ENCODE data around the gene HNRNPA3. TPM values are rescaled to one million over a fixed set of nuclear protein-coding genes. Genes with fewer than 3 reads are reported as not detected.

HNRNPA3 gene
- total RNA-seq, 2 experiments from 2014 or later: 68.2 to 450 TPM

DNA sequence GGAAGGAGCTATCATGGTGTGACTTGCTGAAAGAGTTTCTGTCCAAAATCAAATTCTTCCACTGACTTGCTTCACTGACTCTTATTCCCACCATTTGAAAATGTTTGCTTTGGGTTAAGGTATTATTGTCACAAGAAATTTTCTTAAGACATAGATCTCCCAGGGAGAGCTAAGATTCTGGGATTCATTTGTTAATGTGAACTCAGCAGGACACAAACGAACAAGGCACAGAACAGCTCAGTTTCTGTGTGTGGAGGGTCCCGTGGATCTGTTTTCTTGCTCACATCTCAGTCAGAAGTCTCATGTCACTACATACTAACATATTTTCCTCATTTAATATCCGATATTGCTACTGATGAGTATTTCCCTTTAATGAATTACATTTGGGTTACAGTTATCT, 8.2 kb upstream of the HNRNPA3 start:
- Histone ChIP-seq H2AFZ (ENCODE audit: low read length) (no peak overlapping the region), H3K27ac (ENCODE audit: low read depth, low read length, poor library complexity, severe bottlenecking) (no peak overlapping the region), H3K4me3 (ENCODE audit: low read depth, low read length, poor library complexity, severe bottlenecking) (no peak overlapping the region), H3K4me1 (ENCODE audit: insufficient read depth, low read length, poor library complexity, severe bottlenecking) (no peaks in the 10 kb centered on the region), H4K20me1 (ENCODE audit: insufficient read depth, low read length) (no peaks in the 10 kb centered on the region), H3K9me3 (ENCODE audit: low read length) (no peaks in the 10 kb centered on the region), H3K36me3 (ENCODE audit: insufficient read depth, low read length) (no peaks in the 10 kb centered on the region), H3K79me2 (ENCODE audit: insufficient read depth, low read depth, low read length) (no peaks in the 10 kb centered on the region), H3K4me2 (ENCODE audit: low read length) (no peak overlapping the region), H3K9me2 (ENCODE audit: insufficient read depth, low read length) (no peaks in the 10 kb centered on the region)
- no peak for TF ChIP-seq EZH2phosphoT487 (IDR thresholded peaks at IDR 0.05; ENCODE audit: borderline replicate concordance, low read depth, low read length)
- TF ChIP-seq, protein P1, sequence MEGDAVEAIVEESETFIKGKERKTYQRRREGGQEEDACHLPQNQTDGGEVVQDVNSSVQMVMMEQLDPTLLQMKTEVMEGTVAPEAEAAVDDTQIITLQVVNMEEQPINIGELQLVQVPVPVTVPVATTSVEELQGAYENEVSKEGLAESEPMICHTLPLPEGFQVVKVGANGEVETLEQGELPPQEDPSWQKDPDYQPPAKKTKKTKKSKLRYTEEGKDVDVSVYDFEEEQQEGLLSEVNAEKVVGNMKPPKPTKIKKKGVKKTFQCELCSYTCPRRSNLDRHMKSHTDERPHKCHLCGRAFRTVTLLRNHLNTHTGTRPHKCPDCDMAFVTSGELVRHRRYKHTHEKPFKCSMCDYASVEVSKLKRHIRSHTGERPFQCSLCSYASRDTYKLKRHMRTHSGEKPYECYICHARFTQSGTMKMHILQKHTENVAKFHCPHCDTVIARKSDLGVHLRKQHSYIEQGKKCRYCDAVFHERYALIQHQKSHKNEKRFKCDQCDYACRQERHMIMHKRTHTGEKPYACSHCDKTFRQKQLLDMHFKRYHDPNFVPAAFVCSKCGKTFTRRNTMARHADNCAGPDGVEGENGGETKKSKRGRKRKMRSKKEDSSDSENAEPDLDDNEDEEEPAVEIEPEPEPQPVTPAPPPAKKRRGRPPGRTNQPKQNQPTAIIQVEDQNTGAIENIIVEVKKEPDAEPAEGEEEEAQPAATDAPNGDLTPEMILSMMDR (conservative IDR thresholded peaks at IDR 0.05; ENCODE audit: low read length): no peak
- CTCF ChIA-PET (ENCODE audit: unreplicated experiment): no interaction called here
- BruUV-seq (replicated peaks): TSS peak; percentile 22
- DNase-seq (ENCODE audit: low spot score): no peak
- POLR2A ChIA-PET: interaction anchor here (1.1 to 1.3 kb wide), 2 partner anchors 11 to 36 kb away, joined by 3 to 5 read pairs; no protein-coding TSS in a partner anchor
- intact Hi-C loops (cut with micrococcal nuclease; ENCODE audit: unreplicated experiment): no loop called here

DNA sequence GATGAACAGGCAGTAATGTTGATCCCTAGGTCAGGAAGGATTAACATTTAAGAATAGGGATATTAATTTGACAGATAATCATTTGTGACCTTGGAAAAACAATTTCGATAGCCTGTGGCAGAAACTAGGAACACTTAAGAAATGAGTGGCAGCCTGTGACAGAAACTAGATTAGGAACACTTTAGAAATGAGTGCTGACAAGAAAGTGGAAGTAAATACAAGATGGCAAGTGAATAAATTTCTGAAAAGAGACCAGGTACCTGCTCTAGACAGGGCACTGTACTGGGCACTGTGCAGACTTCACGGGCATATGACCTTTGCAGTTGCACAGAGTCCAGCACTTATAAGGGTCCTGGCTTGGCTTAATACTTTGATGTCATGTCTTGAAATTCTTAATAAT, 5.5 kb upstream of the HNRNPA3 start:
- ChIA-PET CTCF (ENCODE audit: unreplicated experiment) (no interaction called here), POLR2A (no interaction called here)
- H3K4me3 ChIP-seq (ENCODE audit: low read depth, low read length, poor library complexity, severe bottlenecking): no peak overlapping the region
- no peaks in the 10 kb centered on the region; the same call in 1 of the 2 replicates for H3K36me3 ChIP-seq (ENCODE audit: insufficient read depth, low read length)
- H3K4me1 ChIP-seq (ENCODE audit: insufficient read depth, low read length, poor library complexity, severe bottlenecking): peaks cover 12% of the 10 kb centered on the region
- intact Hi-C loops (cut with micrococcal nuclease; ENCODE audit: unreplicated experiment): no loop called here
- no peak for DNase-seq (ENCODE audit: low spot score)
- no peak for TF ChIP-seq EZH2phosphoT487 (IDR thresholded peaks at IDR 0.05; ENCODE audit: borderline replicate concordance, low read depth, low read length)
- TF ChIP-seq, protein P1 (conservative IDR thresholded peaks at IDR 0.05; ENCODE audit: low read length): no peak
- BruUV-seq (replicated peaks): no TSS peak
- no peaks in the 10 kb centered on the region for H3K9me3 ChIP-seq (ENCODE audit: low read length)
- H3K27ac ChIP-seq (ENCODE audit: low read depth, low read length, poor library complexity, severe bottlenecking): no peak overlapping the region
- H3K9me2 ChIP-seq (ENCODE audit: insufficient read depth, low read length): no peaks in the 10 kb centered on the region
- no peak overlapping the region for H2AFZ ChIP-seq (ENCODE audit: low read length)
- no peak overlapping the region for H3K4me2 ChIP-seq (ENCODE audit: low read length)
- no peaks in the 10 kb centered on the region for H4K20me1 ChIP-seq (ENCODE audit: insufficient read depth, low read length)
- H3K79me2 ChIP-seq (ENCODE audit: insufficient read depth, low read depth, low read length): peaks cover 16% of the 10 kb centered on the region; the same call in 1 of the 2 replicates

DNA sequence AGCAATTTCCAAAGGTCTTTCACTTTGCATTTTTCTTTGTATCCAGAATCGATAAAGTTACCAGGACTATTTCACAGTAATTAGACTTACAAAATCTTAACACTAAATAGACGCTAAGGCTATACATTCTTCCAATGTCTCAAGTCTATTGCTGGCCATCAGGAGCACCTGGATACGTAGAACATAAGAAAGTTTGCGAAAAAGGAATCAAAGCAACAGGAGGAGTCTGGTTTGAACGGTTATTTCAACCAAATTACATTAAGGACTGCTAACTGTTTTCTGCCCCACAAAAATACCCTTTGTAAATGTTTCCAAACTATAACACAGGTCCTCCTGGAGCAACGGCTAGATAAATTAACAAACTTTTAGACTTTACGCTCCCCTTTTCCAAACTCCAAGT, 1.4 kb upstream of the HNRNPA3 start:
- Histone ChIP-seq H3K4me1 (ENCODE audit: insufficient read depth, low read length, poor library complexity, severe bottlenecking) (peaks cover 26% of the 10 kb centered on the region), H3K9me3 (ENCODE audit: low read length) (no peaks in the 10 kb centered on the region), H3K79me2 (ENCODE audit: insufficient read depth, low read depth, low read length) (peaks cover 51% of the 10 kb centered on the region), H3K9me2 (ENCODE audit: insufficient read depth, low read length) (no peaks in the 10 kb centered on the region), H2AFZ (ENCODE audit: low read length) (peak overlapping the region; percentile 16; the same call in 1 of the 2 replicates), H4K20me1 (ENCODE audit: insufficient read depth, low read length) (peaks cover 17% of the 10 kb centered on the region), H3K4me3 (ENCODE audit: low read depth, low read length, poor library complexity, severe bottlenecking) (peak overlapping the region; percentile 81), H3K4me2 (ENCODE audit: low read length) (peak overlapping the region; percentile 88), H3K36me3 (ENCODE audit: insufficient read depth, low read length) (peaks cover 30% of the 10 kb centered on the region), H3K27ac (ENCODE audit: low read depth, low read length, poor library complexity, severe bottlenecking) (peak overlapping the region; percentile 84)
- ChIA-PET POLR2A (interaction anchor here (0.5 to 1.7 kb wide), 12 partner anchors 8 to 1271 kb away, joined by 3 to 18 read pairs (median 4); partner anchors contain the start of gene NFE2L2), CTCF (ENCODE audit: unreplicated experiment) (interaction anchor here (0.8 to 1.1 kb wide), 2 partner anchors 13 to 47 kb away, joined by 3 to 5 read pairs; no protein-coding TSS in a partner anchor)
- no peak for DNase-seq (ENCODE audit: low spot score)
- intact Hi-C loops (cut with micrococcal nuclease; ENCODE audit: unreplicated experiment): loop anchor here (5.0 kb wide), 1 partner anchor 406 kb away; a partner anchor contains a TSS
- no peak for TF ChIP-seq EZH2phosphoT487 (IDR thresholded peaks at IDR 0.05; ENCODE audit: borderline replicate concordance, low read depth, low read length)
- TF ChIP-seq, protein P1 (conservative IDR thresholded peaks at IDR 0.05; ENCODE audit: low read length): no peak
- no TSS peak for BruUV-seq (replicated peaks)

Measured in OCI-LY7 (cell line).